T-helper 17 cell (primary cell): ENCODE data around the gene ACOT8. TPM values are rescaled to one million over a fixed set of nuclear protein-coding genes. Genes with fewer than 3 reads are reported as not detected.
"Not testable (repeated sequence)": the region's sequence is repeated elsewhere in the genome, so short reads cannot be mapped to it uniquely, and the experiment has no call there.

Experiments
- ATAC-seq: fragments of 150-1000 bp; cut with Tn5 transposase; 2 replicates; pipeline ENCODE4 v1.10.0; 2021; ENCODE audit warnings: mild to moderate bottlenecking, moderate library complexity
- DNase-seq, 3 donors: peaks; one replicate each; pipeline versions ENCODE4 v3.0.0 to v3.0.0-alpha.2; 2020 to 2021
- H3K9me3 ChIP-seq: one replicate; pipeline ENCODE4 v1.7.0; 2013; ENCODE audit warnings: low read length, mild to moderate bottlenecking; ENCODE audit not compliant: control insufficient read depth, poor library complexity, severe bottlenecking
- H3K27ac Mint-ChIP-seq: one replicate; pipeline ENCODE4 v1.8.0; 2022; ENCODE audit warnings: mild to moderate bottlenecking, moderate library complexity, mixed read lengths
- H3K27me3 Mint-ChIP-seq: one replicate; pipeline ENCODE4 v1.8.0; 2022; ENCODE audit warnings: mixed read lengths
- H3K36me3 Mint-ChIP-seq: one replicate; pipeline ENCODE4 v1.8.0; 2022; ENCODE audit warnings: low read depth, mixed read lengths
- H3K4me1 Mint-ChIP-seq: one replicate; pipeline ENCODE4 v1.8.0; 2022; ENCODE audit warnings: mild to moderate bottlenecking, mixed read lengths
- H3K4me3 Mint-ChIP-seq: one replicate; pipeline ENCODE4 v1.8.0; 2022; ENCODE audit warnings: mild to moderate bottlenecking, moderate library complexity, mixed read lengths
- total RNA-seq, 4 donors: library from RNA in 2 of 4; stranded (reverse) in 2 of 4; gene quantifications; one replicate each; pipeline ENCODE4 v1.2.3 and lab custom pipeline; 2022 to 2026

Gene ACOT8
- 10 to 100 TPM; 18.8 to 22.3 TPM for total RNA-seq
- total RNA-seq (lab: John Stamatoyannopoulos, UW) = 16.7 to 23.9 reads per million in 2 donors

GRCh38 chr20:45857114-45857881, at the start of gene ACOT8, which contains the start of gene ZSWIM3:
Gene ACOT8, minus strand, starts transcription at chr20:45857392. Its CDS starts 77 bp downstream, at chr20:45857315.
Gene ZSWIM3, plus strand, starts transcription at chr20:45857614. Its CDS starts 212 bp downstream, at chr20:45857826.
- no peaks in the 10 kb centered on the region for H3K9me3 ChIP-seq
- Mint-ChIP-seq H3K36me3 (no peaks in the 10 kb centered on the region), H3K27me3 (no peaks in the 10 kb centered on the region), H3K27ac (peak within 1 kb of the TSS; percentile 96), H3K4me3 (peak within 1 kb of the TSS; percentile 97), H3K4me1 (peaks cover 41% of the 10 kb centered on the region)
- ATAC-seq (peak; percentile 98), DNase-seq (peak; percentile 68 to 84 (median 82))

GRCh38 chr20:45905505-45906079, 48.4 kb upstream of the ACOT8 start:
- Mint-ChIP-seq H3K27me3 (no peaks in the 10 kb centered on the region), H3K4me1 (peaks cover 1% of the 10 kb centered on the region), H3K27ac (no peak overlapping the region), H3K4me3 (no peak overlapping the region), H3K36me3 (no peaks in the 10 kb centered on the region)
- ATAC-seq (no peak), DNase-seq (no peak)
- no peaks in the 10 kb centered on the region for H3K9me3 ChIP-seq

GRCh38 chr20:45904583-45905504, 47.7 kb upstream of the ACOT8 start:
- no peak for ATAC-seq
- H3K9me3 ChIP-seq = no peaks in the 10 kb centered on the region
- H3K4me3 Mint-ChIP-seq = no peak overlapping the region
- H3K27ac Mint-ChIP-seq = no peak overlapping the region
- no peaks in the 10 kb centered on the region for H3K27me3 Mint-ChIP-seq
- no peaks in the 10 kb centered on the region for H3K36me3 Mint-ChIP-seq
- H3K4me1 Mint-ChIP-seq = no peaks in the 10 kb centered on the region
- DNase-seq = no peak

GRCh38 chr20:45902199-45902701, 45.1 kb upstream of the ACOT8 start:
- H3K36me3 Mint-ChIP-seq = no peaks in the 10 kb centered on the region
- no peak overlapping the region for H3K27ac Mint-ChIP-seq
- H3K4me1 Mint-ChIP-seq = peaks cover 5% of the 10 kb centered on the region
- H3K9me3 ChIP-seq = no peaks in the 10 kb centered on the region
- H3K27me3 Mint-ChIP-seq = no peaks in the 10 kb centered on the region
- no peak for ATAC-seq
- DNase-seq = no peak
- H3K4me3 Mint-ChIP-seq = no peak overlapping the region

GRCh38 chr20:45901332-45901731, 44.1 kb upstream of the ACOT8 start:
- H3K4me3 Mint-ChIP-seq, H3K4me1 Mint-ChIP-seq, H3K9me3 ChIP-seq: not testable (repeated sequence)

GRCh38 chr20:45899046-45899835, 42.0 kb upstream of the ACOT8 start:
- no peaks in the 10 kb centered on the region for H3K9me3 ChIP-seq
- no peak overlapping the region for H3K27ac Mint-ChIP-seq
- DNase-seq (no peak), ATAC-seq (no peak)
- H3K36me3 Mint-ChIP-seq = no peaks in the 10 kb centered on the region
- no peak overlapping the region for H3K4me3 Mint-ChIP-seq
- H3K4me1 Mint-ChIP-seq = peaks cover 5% of the 10 kb centered on the region
- no peaks in the 10 kb centered on the region for H3K27me3 Mint-ChIP-seq

More at GRCh38 chr20:45901332-45901731, 44.1 kb upstream of the ACOT8 start:
- DNase-seq, H3K36me3 Mint-ChIP-seq, ATAC-seq, H3K27ac Mint-ChIP-seq, H3K27me3 Mint-ChIP-seq: not testable (repeated sequence)

GRCh38 chr20:45898285-45898684, 41.1 kb upstream of the ACOT8 start:
- Mint-ChIP-seq H3K27ac (no peak overlapping the region), H3K27me3 (no peaks in the 10 kb centered on the region), H3K4me3 (no peak overlapping the region), H3K36me3 (no peaks in the 10 kb centered on the region), H3K4me1 (peaks cover 9% of the 10 kb centered on the region)
- no peaks in the 10 kb centered on the region for H3K9me3 ChIP-seq
- ATAC-seq (no peak), DNase-seq (no peak)

- Mint-ChIP-seq H3K4me3 (no peak overlapping the region), H3K4me1 (peaks cover 10% of the 10 kb centered on the region), H3K27ac (no peak overlapping the region), H3K36me3 (no peaks in the 10 kb centered on the region), H3K27me3 (no peaks in the 10 kb centered on the region)
- no peak for DNase-seq
- ATAC-seq = no peak
- H3K9me3 ChIP-seq = no peaks in the 10 kb centered on the region
Measured at GRCh38 chr20:45897692-45898091, 40.5 kb upstream of the ACOT8 start.

- ATAC-seq (no peak), DNase-seq (no peak)
- no peak overlapping the region for H3K4me3 Mint-ChIP-seq
- H3K9me3 ChIP-seq = no peaks in the 10 kb centered on the region
- no peaks in the 10 kb centered on the region for H3K36me3 Mint-ChIP-seq
- H3K27ac Mint-ChIP-seq = peak overlapping the region; percentile 3
- no peaks in the 10 kb centered on the region for H3K27me3 Mint-ChIP-seq
- H3K4me1 Mint-ChIP-seq = peaks cover 14% of the 10 kb centered on the region
Measured at GRCh38 chr20:45897289-45897688, 40.1 kb upstream of the ACOT8 start.

- ATAC-seq (no peak), DNase-seq (no peak)
- H3K36me3 Mint-ChIP-seq = no peaks in the 10 kb centered on the region
- no peaks in the 10 kb centered on the region for H3K27me3 Mint-ChIP-seq
- peaks cover 17% of the 10 kb centered on the region for H3K4me1 Mint-ChIP-seq
- no peak overlapping the region for H3K4me3 Mint-ChIP-seq
- H3K27ac Mint-ChIP-seq = peak overlapping the region; percentile 3
- H3K9me3 ChIP-seq = no peaks in the 10 kb centered on the region
Measured at GRCh38 chr20:45896641-45897161, 39.5 kb upstream of the ACOT8 start.

- H3K36me3 Mint-ChIP-seq = no peaks in the 10 kb centered on the region
- no peak for DNase-seq
- no peak for ATAC-seq
- no peak overlapping the region for H3K27ac Mint-ChIP-seq
- H3K27me3 Mint-ChIP-seq = no peaks in the 10 kb centered on the region
- no peaks in the 10 kb centered on the region for H3K9me3 ChIP-seq
- H3K4me3 Mint-ChIP-seq = peak overlapping the region; percentile 9
- H3K4me1 Mint-ChIP-seq = peaks cover 22% of the 10 kb centered on the region
Measured at GRCh38 chr20:45894797-45895196, 37.6 kb upstream of the ACOT8 start.

GRCh38 chr20:45893831-45894230, 36.6 kb upstream of the ACOT8 start:
- H3K4me1 Mint-ChIP-seq = peaks cover 21% of the 10 kb centered on the region
- no peak for ATAC-seq
- no peaks in the 10 kb centered on the region for H3K36me3 Mint-ChIP-seq
- H3K27ac Mint-ChIP-seq = peak overlapping the region; percentile 74
- H3K27me3 Mint-ChIP-seq = no peaks in the 10 kb centered on the region
- no peak for DNase-seq
- H3K9me3 ChIP-seq = no peaks in the 10 kb centered on the region
- H3K4me3 Mint-ChIP-seq = peak overlapping the region; percentile 45
